GOT3 (cell line): ENCODE data around the gene SPIC.

Experiments used
- DNase-seq: peaks from one replicate; lab custom pipeline; 2025; ENCODE audit warnings: mixed read lengths; lab: John Stamatoyannopoulos, UW

SPIC gene

DNA sequence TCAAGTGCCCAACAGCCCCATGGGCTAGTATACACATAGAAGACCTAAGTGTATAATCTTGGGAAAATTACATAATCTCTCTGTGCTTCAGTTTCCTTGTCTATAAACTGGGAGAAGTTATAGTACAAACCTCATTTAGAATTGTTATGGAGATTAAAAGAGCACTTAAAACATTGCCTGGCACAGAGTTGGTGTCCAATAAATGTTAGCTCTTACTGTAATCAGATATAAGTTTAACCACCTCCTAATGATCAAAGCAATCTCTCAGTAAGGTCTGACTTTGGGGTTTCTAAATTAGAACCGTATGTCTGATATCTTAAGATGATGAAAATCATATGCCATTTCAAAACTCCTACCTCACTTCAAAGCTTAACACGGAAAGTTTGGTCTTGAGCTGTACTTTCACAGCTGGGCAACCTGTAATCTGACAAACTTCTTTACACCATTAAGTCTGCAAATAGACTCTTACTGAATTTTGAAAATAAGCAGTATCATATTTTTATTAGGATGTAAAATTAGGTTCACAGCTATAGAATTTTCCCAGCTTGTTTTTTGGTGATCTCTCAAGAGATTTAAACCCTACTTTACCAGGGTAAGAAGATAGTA is 61.0 kb downstream of the SPIC start:
- no peak for DNase-seq
